Osteoblast (primary cell): ENCODE data around the gene CD33. TPM values are rescaled to one million over a fixed set of nuclear protein-coding genes. Genes with fewer than 3 reads are reported as not detected.

Source experiments
- DNase-seq: peaks from one replicate; pipeline ENCODE4 v3.0.0; 2011; ENCODE audit warnings: low spot score, mixed read lengths; ENCODE audit not compliant: insufficient read length; ENCODE audit errors: missing footprints
- H2AFZ ChIP-seq: 2 replicates; pipeline ENCODE4 v1.6.0; 2011; ENCODE audit warnings: mild to moderate bottlenecking, low read length
- H3K27ac ChIP-seq: 2 replicates; pipeline ENCODE4 v1.5.1; 2011; ENCODE audit warnings: mild to moderate bottlenecking, low read depth, low read length, moderate library complexity
- H3K27me3 ChIP-seq: 2 replicates; pipeline ENCODE4 v1.6.0; 2012; ENCODE audit warnings: mild to moderate bottlenecking, control low read depth, inconsistent platforms, low read length, moderate library complexity; ENCODE audit not compliant: insufficient read depth
- H3K36me3 ChIP-seq: 2 replicates; pipeline ENCODE4 v1.5.1; 2011; ENCODE audit warnings: mild to moderate bottlenecking, low read length, control low read depth, moderate library complexity; ENCODE audit not compliant: insufficient read depth
- H3K4me1 ChIP-seq: 2 replicates; pipeline ENCODE4 v1.5.1; 2011; ENCODE audit warnings: mild to moderate bottlenecking, low read length, control low read depth, moderate library complexity; ENCODE audit not compliant: insufficient read depth
- H3K4me2 ChIP-seq: 2 replicates; pipeline ENCODE4 v1.6.0; 2011; ENCODE audit warnings: mild to moderate bottlenecking, low read length; ENCODE audit not compliant: insufficient read depth
- H3K4me3 ChIP-seq: fragments of 200-600 bp; sonication (generic); 3 replicates; pipeline ENCODE4 v1.5.1; 2012; ENCODE audit warnings: mild to moderate bottlenecking, low read length, inconsistent platforms; ENCODE audit not compliant: insufficient read depth
- H3K79me2 ChIP-seq: 2 replicates; pipeline ENCODE4 v1.6.0; 2012; ENCODE audit warnings: mild to moderate bottlenecking, low read length, control low read depth, inconsistent platforms; ENCODE audit not compliant: insufficient read depth
- H3K9me3 ChIP-seq: 2 replicates; pipeline ENCODE4 v1.5.1; 2011; ENCODE audit warnings: low read depth, low read length, control low read depth
- H4K20me1 ChIP-seq: 2 replicates; pipeline ENCODE4 v1.6.0; 2012; ENCODE audit warnings: mild to moderate bottlenecking, low read length, control low read depth; ENCODE audit not compliant: insufficient read depth
- CTCF ChIP-seq: IDR thresholded peaks from 2 replicates; pipeline ENCODE4 v1.5.1; 2011; ENCODE audit warnings: mild to moderate bottlenecking, low read depth, low read length, moderate library complexity; ENCODE audit errors: extremely low read depth
- total RNA-seq: library from RNA; depleted of rRNA; stranded (reverse); fragments of >200 nt; gene quantifications from 2 replicates; pipeline ENCODE4 v1.2.3, GENCODE V29; 2012

Gene CD33
- total RNA-seq, 1 donor = not detected

- H2AFZ ChIP-seq = no peak overlapping the region
- H3K9me3 ChIP-seq = no peaks in the 10 kb centered on the region
Observed at GRCh38 chr19:51200071-51200666, 24.7 kb upstream of the CD33 start.

GRCh38 chr19:51201712-51202111 is 23.2 kb upstream of the CD33 start:
- H3K27me3 ChIP-seq = peaks cover 4% of the 10 kb centered on the region
- no peaks in the 10 kb centered on the region for H3K36me3 ChIP-seq
- H3K4me2 ChIP-seq = no peak overlapping the region
- DNase-seq = no peak
- H3K9me3 ChIP-seq = no peaks in the 10 kb centered on the region
- no peak overlapping the region for H3K27ac ChIP-seq
- no peaks in the 10 kb centered on the region for H3K79me2 ChIP-seq
- no peak for TF ChIP-seq CTCF
- no peak overlapping the region for H3K4me3 ChIP-seq
- H4K20me1 ChIP-seq = no peaks in the 10 kb centered on the region
- H3K4me1 ChIP-seq = no peaks in the 10 kb centered on the region
- H2AFZ ChIP-seq = no peak overlapping the region

More at GRCh38 chr19:51200071-51200666, 24.7 kb upstream of the CD33 start:
- Histone ChIP-seq H3K27ac (no peak overlapping the region), H3K36me3 (no peaks in the 10 kb centered on the region), H3K27me3 (peaks cover 4% of the 10 kb centered on the region), H4K20me1 (no peaks in the 10 kb centered on the region), H3K4me1 (no peaks in the 10 kb centered on the region), H3K4me2 (no peak overlapping the region), H3K4me3 (no peak overlapping the region), H3K79me2 (no peaks in the 10 kb centered on the region)
- TF ChIP-seq CTCF = no peak
- no peak for DNase-seq

- Histone ChIP-seq H3K9me3 (no peaks in the 10 kb centered on the region), H3K4me1 (no peaks in the 10 kb centered on the region), H3K27ac (no peak overlapping the region), H3K79me2 (no peaks in the 10 kb centered on the region), H3K36me3 (no peaks in the 10 kb centered on the region), H3K27me3 (peaks cover 4% of the 10 kb centered on the region), H2AFZ (no peak overlapping the region), H4K20me1 (no peaks in the 10 kb centered on the region), H3K4me3 (no peak overlapping the region), H3K4me2 (no peak overlapping the region)
- DNase-seq = no peak
- no peak for TF ChIP-seq CTCF
Observed at GRCh38 chr19:51203916-51204315, 21.0 kb upstream of the CD33 start.

- Histone ChIP-seq H3K79me2 (no peaks in the 10 kb centered on the region), H2AFZ (no peak overlapping the region), H3K9me3 (no peaks in the 10 kb centered on the region), H3K36me3 (no peaks in the 10 kb centered on the region), H4K20me1 (no peaks in the 10 kb centered on the region), H3K27me3 (peaks cover 4% of the 10 kb centered on the region), H3K4me1 (no peaks in the 10 kb centered on the region), H3K27ac (no peak overlapping the region), H3K4me2 (no peak overlapping the region), H3K4me3 (no peak overlapping the region)
- no peak for DNase-seq
- TF ChIP-seq CTCF = no peak
Observed at GRCh38 chr19:51204321-51204720, 20.6 kb upstream of the CD33 start.
